ENCODE results near the gene RASL12.
"Not testable (repeated sequence)": the region's sequence is repeated elsewhere in the genome, so short reads cannot be mapped to it uniquely, and the experiment has no call there.

The RASL12 gene

GRCh38 chr15:65081270-65081669, 13.5 kb upstream of the RASL12 start:
- peak overlapping the region; percentile 60 to 94 for H3K27ac ChIP-seq
- H3K4me3 ChIP-seq, result no peak overlapping the region
- TF ChIP-seq CTCF (IDR thresholded peaks at IDR 0.05), result no peak
- DNase-seq (ENCODE audit: low spot score), result no peak

- TF ChIP-seq CTCF (IDR thresholded peaks at IDR 0.05), result no peak
- H3K4me3 ChIP-seq, result no peak overlapping the region
- no peak overlapping the region for H3K27ac ChIP-seq
- no peak for DNase-seq (ENCODE audit: low spot score)
These were observed 11.8 kb upstream of the RASL12 start for GRCh38 chr15:65079580-65079979.

- TF ChIP-seq CTCF (IDR thresholded peaks at IDR 0.05), result peak; percentile 56
- Histone ChIP-seq H3K27ac (peak overlapping the region in 1 of 2 donors; percentile 24), H3K4me3 (peak overlapping the region; percentile 51)
- DNase-seq (ENCODE audit: low spot score), result no peak
These were observed 10.2 kb upstream of the RASL12 start for GRCh38 chr15:65077981-65078352.

GRCh38 chr15:65077291-65077980, 9.6 kb upstream of the RASL12 start:
- Histone ChIP-seq H3K4me3 (peak overlapping the region; percentile 51), H3K27ac (peak overlapping the region in 1 of 2 donors; percentile 59)
- DNase-seq (ENCODE audit: low spot score), result no peak
- TF ChIP-seq CTCF (IDR thresholded peaks at IDR 0.05), result no peak

GRCh38 chr15:65076486-65077290, 8.9 kb upstream of the RASL12 start, which contains the start of gene KBTBD13:
Gene KBTBD13 (plus strand): TSS chr15:65076746. CDS start chr15:65076816, 70 bp downstream.
- DNase-seq (ENCODE audit: low spot score), result no peak
- no peak for TF ChIP-seq CTCF (IDR thresholded peaks at IDR 0.05)
- Histone ChIP-seq H3K27ac (peak within 1 kb of the TSS in 1 of 2 donors; percentile 59), H3K4me3 (peak within 1 kb of the TSS; percentile 51)

- DNase-seq (ENCODE audit: low spot score); H3K4me3 ChIP-seq: not testable (repeated sequence)
- peak overlapping the region in 1 of 2 donors; percentile 59 for H3K27ac ChIP-seq
These were observed 8.0 kb upstream of the RASL12 start for GRCh38 chr15:65075607-65076395.

GRCh38 chr15:65074946-65075345, 7.2 kb upstream of the RASL12 start:
- H3K4me3 ChIP-seq; H3K27ac ChIP-seq; DNase-seq (ENCODE audit: low spot score): not testable (repeated sequence)

Data from coronary artery (tissue), 2 donors.